GM12864 (cell line): ENCODE data around the gene MX1.

Source experiments
- DNase-seq: peaks from one replicate; pipeline ENCODE4 v3.0.0-alpha.2; 2011; ENCODE audit warnings: low read depth
- H3K4me3 ChIP-seq: 2 replicates; pipeline ENCODE4 v1.5.1; 2011; ENCODE audit warnings: mild to moderate bottlenecking, low read depth, low read length, control low read depth
- CTCF ChIP-seq: IDR thresholded peaks from 2 replicates; pipeline ENCODE4 v1.5.1; 2011; ENCODE audit warnings: low read depth, mild to moderate bottlenecking, moderate library complexity, low read length, control low read depth, inconsistent platforms; ENCODE audit errors: missing control alignments

MX1 gene

GRCh38 chr21:41490330-41490729 is 64.3 kb downstream of the MX1 start:
- no peak overlapping the region for H3K4me3 ChIP-seq
- no peak for DNase-seq
- no peak for TF ChIP-seq CTCF

- no peak overlapping the region for H3K4me3 ChIP-seq
- no peak for DNase-seq
- no peak for TF ChIP-seq CTCF
These were observed 65.4 kb downstream of the MX1 start for GRCh38 chr21:41491412-41491811.

- no peak for TF ChIP-seq CTCF
- no peak for DNase-seq
- H3K4me3 ChIP-seq, result no peak overlapping the region
These were observed 68.2 kb downstream of the MX1 start for GRCh38 chr21:41494242-41494641.

- TF ChIP-seq CTCF, result no peak
- no peak overlapping the region for H3K4me3 ChIP-seq
These were observed 71.0 kb downstream of the MX1 start for GRCh38 chr21:41497008-41497407.

GRCh38 chr21:41497788-41498187 is 71.7 kb downstream of the MX1 start:
- no peak overlapping the region for H3K4me3 ChIP-seq
- no peak for TF ChIP-seq CTCF
- no peak for DNase-seq

More at GRCh38 chr21:41497008-41497407, 71.0 kb downstream of the MX1 start:
- no peak for DNase-seq

GRCh38 chr21:41499920-41500319 is 73.9 kb downstream of the MX1 start:
- H3K4me3 ChIP-seq, result no peak overlapping the region
- TF ChIP-seq CTCF, result no peak
- no peak for DNase-seq

- no peak for DNase-seq
- no peak overlapping the region for H3K4me3 ChIP-seq
- TF ChIP-seq CTCF, result no peak
These were observed 74.3 kb downstream of the MX1 start for GRCh38 chr21:41500363-41500762.
